ENCODE results near the gene NPY1R.

NPY1R gene

DNA sequence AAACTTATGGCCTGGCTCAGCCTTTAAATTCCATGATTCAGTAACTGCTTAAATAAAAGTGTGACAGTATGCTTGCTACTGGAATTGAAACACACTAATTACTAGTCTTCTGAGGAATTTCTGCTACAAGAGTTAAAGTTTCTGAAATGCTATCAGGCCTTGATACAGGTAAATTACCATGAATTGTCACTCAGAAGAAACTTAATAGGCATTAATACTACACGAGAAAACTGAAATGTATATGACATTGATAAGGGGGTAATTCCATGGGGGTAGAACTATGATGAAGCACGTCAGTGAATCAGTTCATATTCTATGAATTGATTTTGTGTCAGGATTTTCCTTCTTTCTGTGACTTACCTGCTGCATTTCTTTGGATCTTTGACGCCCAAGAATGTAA is 3.0 kb upstream of the NPY1R start:
- WGBS, 2 experiments, result 91 to 95% methylated on average over 3 of the region's 3 CpGs
- H3K27me3 ChIP-seq (ENCODE audit: control insufficient read depth, insufficient read depth, low read length, poor library complexity, severe bottlenecking), result peaks cover 22% of the 10 kb centered on the region
- no peaks in the 10 kb centered on the region for H3K4me1 ChIP-seq (ENCODE audit: control insufficient read depth, insufficient read depth, low read length)
- no peaks in the 10 kb centered on the region for H3K36me3 ChIP-seq (ENCODE audit: control insufficient read depth, insufficient read depth, low read length)
- H3K27ac ChIP-seq (ENCODE audit: insufficient read depth, low read depth, low read length, poor library complexity, severe bottlenecking), result no peak overlapping the region
- no peak overlapping the region for H3K4me3 ChIP-seq (ENCODE audit: insufficient read depth, low read depth, low read length)
- H3K9me3 ChIP-seq (ENCODE audit: control insufficient read depth, low read length), result no peaks in the 10 kb centered on the region

DNA sequence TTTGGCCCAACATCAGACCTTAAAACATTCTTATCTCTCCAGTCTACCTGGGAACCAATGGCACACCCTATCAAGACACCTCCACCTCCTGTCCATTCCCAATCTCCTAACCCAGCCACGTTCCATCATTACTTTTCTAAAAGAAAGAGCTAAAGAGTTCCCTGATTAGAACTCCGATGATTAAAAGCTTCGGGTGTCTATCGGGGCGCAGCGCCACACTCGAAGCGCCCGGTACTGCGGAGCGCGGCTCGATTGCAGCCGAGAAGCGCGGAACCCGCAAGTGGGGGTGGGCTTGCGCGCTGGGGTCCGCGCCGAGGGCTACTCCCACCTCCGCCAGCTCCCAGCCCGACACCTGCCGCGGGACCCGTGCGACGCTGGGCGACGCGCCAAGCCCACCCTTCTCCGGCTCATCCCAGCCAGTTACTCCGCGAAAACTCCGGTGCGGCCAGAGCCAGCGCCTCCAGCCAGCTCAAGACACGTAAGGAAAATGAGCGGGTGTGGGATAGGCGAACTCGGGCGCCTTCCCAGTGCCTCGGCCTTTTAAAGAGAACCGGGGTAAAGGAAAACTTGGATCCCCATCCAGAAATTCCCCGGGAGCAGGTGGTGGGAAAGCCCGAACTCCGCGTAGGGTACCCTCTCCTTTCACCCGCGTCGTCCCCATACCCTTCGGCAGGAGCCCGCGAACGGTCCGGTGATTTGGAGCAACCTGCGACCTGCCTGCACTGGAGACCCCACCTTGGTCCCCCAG is 593 bp downstream of the NPY1R start:
- H3K36me3 ChIP-seq (ENCODE audit: control insufficient read depth, insufficient read depth, low read length), result no peaks in the 10 kb centered on the region
- WGBS, 2 experiments, result 1 to 2% methylated on average over 58 of the region's 58 CpGs
- H3K9me3 ChIP-seq (ENCODE audit: control insufficient read depth, low read length), result no peaks in the 10 kb centered on the region
- H3K4me1 ChIP-seq (ENCODE audit: control insufficient read depth, insufficient read depth, low read length), result no peaks in the 10 kb centered on the region
- peaks cover 26% of the 10 kb centered on the region for H3K27me3 ChIP-seq (ENCODE audit: control insufficient read depth, insufficient read depth, low read length, poor library complexity, severe bottlenecking)
- peak overlapping the region; percentile 67 for H3K4me3 ChIP-seq (ENCODE audit: insufficient read depth, low read depth, low read length)
- H3K27ac ChIP-seq (ENCODE audit: insufficient read depth, low read depth, low read length, poor library complexity, severe bottlenecking), result no peak overlapping the region

DNA sequence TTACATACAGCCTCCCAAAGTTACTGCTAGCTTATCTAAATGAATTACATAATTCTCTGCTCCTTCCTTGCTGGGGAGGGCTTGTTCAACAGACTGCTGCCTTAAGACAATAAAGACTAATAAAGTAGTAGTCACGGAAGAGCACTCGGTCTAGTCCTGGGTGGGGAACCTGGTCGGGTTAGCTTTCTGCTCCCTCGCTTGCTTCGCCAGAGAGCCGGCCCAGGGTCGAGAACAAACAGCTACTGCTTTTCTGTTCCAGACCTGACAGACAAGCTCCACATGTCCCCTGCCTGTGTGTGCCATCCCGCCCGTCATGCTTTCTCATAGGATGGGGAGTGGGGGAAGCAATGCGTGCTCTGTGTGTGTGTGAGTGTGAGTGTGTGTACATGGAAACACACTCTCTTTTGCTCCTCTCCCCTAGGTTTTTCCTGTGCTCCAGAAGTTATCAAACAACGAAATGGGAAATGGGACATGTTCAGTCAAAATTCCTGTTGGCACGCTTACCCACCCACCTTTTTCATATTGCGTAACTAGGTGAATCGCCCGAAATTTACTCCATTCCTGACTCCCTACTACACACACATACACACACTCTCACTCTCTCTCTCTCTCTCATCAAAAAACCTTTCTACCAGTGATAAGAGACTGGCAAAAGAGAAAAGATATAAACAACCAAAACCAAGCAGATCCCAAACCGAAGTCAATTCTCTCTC is 1.3 kb downstream of the NPY1R start:
- WGBS, 2 experiments, result 87 to 92% methylated on average over 16 of the region's 16 CpGs
- Histone ChIP-seq H3K36me3 (ENCODE audit: control insufficient read depth, insufficient read depth, low read length) (no peaks in the 10 kb centered on the region), H3K27me3 (ENCODE audit: control insufficient read depth, insufficient read depth, low read length, poor library complexity, severe bottlenecking) (peaks cover 26% of the 10 kb centered on the region), H3K4me1 (ENCODE audit: control insufficient read depth, insufficient read depth, low read length) (no peaks in the 10 kb centered on the region), H3K9me3 (ENCODE audit: control insufficient read depth, low read length) (no peaks in the 10 kb centered on the region), H3K4me3 (ENCODE audit: insufficient read depth, low read depth, low read length) (peak overlapping the region; percentile 67), H3K27ac (ENCODE audit: insufficient read depth, low read depth, low read length, poor library complexity, severe bottlenecking) (no peak overlapping the region)

DNA sequence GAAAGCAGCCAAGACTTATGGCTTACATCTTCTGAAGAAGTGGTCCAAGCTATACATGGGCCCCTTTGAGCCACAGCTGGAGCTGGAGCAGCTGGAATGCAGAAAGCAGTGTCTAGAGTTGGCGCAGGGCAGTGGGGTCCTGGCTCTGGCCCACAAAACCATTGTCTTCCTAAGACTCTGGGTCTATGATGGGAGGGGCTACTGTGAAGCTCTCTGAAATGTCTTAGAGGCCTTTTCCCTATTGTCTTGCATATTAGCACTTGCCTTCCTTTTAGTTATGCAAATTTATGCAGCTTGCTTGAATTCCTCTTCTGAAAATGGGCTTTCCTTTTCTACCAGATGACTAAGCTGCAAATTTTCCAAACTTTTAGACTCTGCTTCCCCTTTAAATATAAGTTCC is 15.3 kb downstream of the NPY1R start:
- no peaks in the 10 kb centered on the region for H3K27me3 ChIP-seq (ENCODE audit: control insufficient read depth, insufficient read depth, low read length, poor library complexity, severe bottlenecking)
- H3K4me1 ChIP-seq (ENCODE audit: control insufficient read depth, insufficient read depth, low read length), result no peaks in the 10 kb centered on the region
- no peak overlapping the region for H3K27ac ChIP-seq (ENCODE audit: insufficient read depth, low read depth, low read length, poor library complexity, severe bottlenecking)
- no peaks in the 10 kb centered on the region for H3K9me3 ChIP-seq (ENCODE audit: control insufficient read depth, low read length)
- no peak overlapping the region for H3K4me3 ChIP-seq (ENCODE audit: insufficient read depth, low read depth, low read length)
- 0 to 4% methylated on average over 1 of the region's 1 CpG for WGBS, 2 experiments
- no peaks in the 10 kb centered on the region for H3K36me3 ChIP-seq (ENCODE audit: control insufficient read depth, insufficient read depth, low read length)

DNA sequence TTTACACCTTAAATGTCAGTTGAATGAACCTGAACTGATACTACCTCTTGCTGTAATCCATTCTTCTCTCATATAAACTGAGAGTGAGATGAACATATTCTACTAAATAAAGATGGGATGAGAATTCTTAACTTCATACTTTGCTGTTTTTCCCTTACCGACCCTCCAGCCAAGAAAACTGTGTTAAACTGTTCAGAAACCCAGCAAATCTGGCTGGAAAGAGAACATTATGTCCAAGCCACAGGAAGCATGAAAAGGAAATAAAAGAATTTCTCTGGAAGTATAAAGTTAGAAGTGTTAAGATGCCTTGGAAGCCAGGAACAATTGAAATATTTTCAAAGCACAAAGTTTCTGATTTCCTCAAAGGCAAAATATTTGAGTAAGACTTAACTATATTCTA is 22.9 kb downstream of the NPY1R start:
- Histone ChIP-seq H3K36me3 (ENCODE audit: control insufficient read depth, insufficient read depth, low read length) (no peaks in the 10 kb centered on the region), H3K27ac (ENCODE audit: insufficient read depth, low read depth, low read length, poor library complexity, severe bottlenecking) (no peak overlapping the region), H3K27me3 (ENCODE audit: control insufficient read depth, insufficient read depth, low read length, poor library complexity, severe bottlenecking) (no peaks in the 10 kb centered on the region), H3K9me3 (ENCODE audit: control insufficient read depth, low read length) (no peaks in the 10 kb centered on the region), H3K4me3 (ENCODE audit: insufficient read depth, low read depth, low read length) (no peak overlapping the region), H3K4me1 (ENCODE audit: control insufficient read depth, insufficient read depth, low read length) (no peaks in the 10 kb centered on the region)
- 90 to 94% methylated on average over 1 of the region's 1 CpG for WGBS, 2 experiments

DNA sequence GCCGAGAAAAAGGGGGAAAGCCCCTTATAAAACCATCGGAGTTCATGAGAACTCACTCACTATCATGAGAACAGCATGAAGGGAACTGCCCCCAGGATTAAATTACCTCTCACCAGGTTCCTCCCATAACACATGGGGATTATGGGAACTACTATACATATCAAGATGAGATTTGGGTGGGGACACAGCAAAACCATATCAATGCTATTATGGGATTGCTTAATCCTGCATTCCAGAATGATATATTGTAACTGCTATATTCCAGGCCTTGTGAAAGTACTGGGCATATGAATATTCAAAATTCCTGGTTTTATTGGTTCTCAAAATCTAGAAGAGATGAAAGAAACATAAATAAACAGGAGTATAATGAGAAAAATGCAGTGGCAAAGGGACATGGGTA is 29.3 kb downstream of the NPY1R start:
- no peak overlapping the region for H3K4me3 ChIP-seq (ENCODE audit: insufficient read depth, low read depth, low read length)
- H3K36me3 ChIP-seq (ENCODE audit: control insufficient read depth, insufficient read depth, low read length), result no peaks in the 10 kb centered on the region
- no peak overlapping the region for H3K27ac ChIP-seq (ENCODE audit: insufficient read depth, low read depth, low read length, poor library complexity, severe bottlenecking)
- H3K4me1 ChIP-seq (ENCODE audit: control insufficient read depth, insufficient read depth, low read length), result no peaks in the 10 kb centered on the region
- no peaks in the 10 kb centered on the region for H3K9me3 ChIP-seq (ENCODE audit: control insufficient read depth, low read length)
- no peaks in the 10 kb centered on the region for H3K27me3 ChIP-seq (ENCODE audit: control insufficient read depth, insufficient read depth, low read length, poor library complexity, severe bottlenecking)
- 75 to 93% methylated on average over 1 to 2 of the region's 2 CpGs for WGBS, 2 experiments

DNA sequence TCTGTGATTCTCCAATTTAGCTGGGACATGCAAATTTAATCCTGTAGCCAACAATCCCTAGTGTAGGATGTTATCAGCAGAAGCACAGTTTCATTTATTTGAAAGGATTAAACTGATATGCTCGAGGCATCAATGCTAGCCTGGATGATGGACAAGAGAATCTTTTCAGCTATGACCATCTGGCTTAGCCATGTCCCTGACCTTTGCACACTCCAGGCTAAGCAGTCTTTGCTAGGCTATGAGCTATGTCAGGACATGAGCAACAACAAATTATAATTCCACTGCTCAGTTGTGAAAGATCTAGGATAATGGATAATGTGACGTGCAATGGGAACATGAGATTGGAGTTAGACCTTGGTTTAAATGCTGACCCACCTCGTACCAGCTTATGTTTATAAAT is 32.0 kb downstream of the NPY1R start:
- Histone ChIP-seq H3K4me3 (ENCODE audit: insufficient read depth, low read depth, low read length) (no peak overlapping the region), H3K27ac (ENCODE audit: insufficient read depth, low read depth, low read length, poor library complexity, severe bottlenecking) (no peak overlapping the region), H3K4me1 (ENCODE audit: control insufficient read depth, insufficient read depth, low read length) (no peaks in the 10 kb centered on the region), H3K9me3 (ENCODE audit: control insufficient read depth, low read length) (no peaks in the 10 kb centered on the region), H3K36me3 (ENCODE audit: control insufficient read depth, insufficient read depth, low read length) (no peaks in the 10 kb centered on the region), H3K27me3 (ENCODE audit: control insufficient read depth, insufficient read depth, low read length, poor library complexity, severe bottlenecking) (no peaks in the 10 kb centered on the region)
- 94% methylated on average over 3 of the region's 3 CpGs for WGBS, 2 experiments

DNA sequence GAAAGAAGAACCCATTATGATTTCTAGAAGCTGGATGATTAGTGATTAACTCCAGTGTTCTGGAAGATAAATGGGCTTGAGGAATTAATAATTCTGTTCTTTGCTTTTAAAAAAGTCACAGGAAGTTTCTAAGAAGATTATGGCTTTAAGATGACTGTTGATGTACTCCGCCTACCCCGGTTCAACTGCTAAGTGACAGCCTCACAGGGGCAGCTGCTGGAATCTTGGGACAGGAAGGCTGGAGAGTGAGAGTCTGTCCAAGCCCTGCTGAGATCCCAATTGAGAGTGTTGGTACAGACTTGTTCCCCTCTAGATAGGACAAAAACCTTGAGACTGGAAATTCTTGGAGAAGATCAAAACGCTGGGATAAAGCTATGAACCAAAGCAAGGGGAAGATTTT is 37.3 kb downstream of the NPY1R start:
- H3K36me3 ChIP-seq (ENCODE audit: control insufficient read depth, insufficient read depth, low read length), result no peaks in the 10 kb centered on the region
- H3K27me3 ChIP-seq (ENCODE audit: control insufficient read depth, insufficient read depth, low read length, poor library complexity, severe bottlenecking), result no peaks in the 10 kb centered on the region
- H3K4me3 ChIP-seq (ENCODE audit: insufficient read depth, low read depth, low read length), result no peak overlapping the region
- H3K4me1 ChIP-seq (ENCODE audit: control insufficient read depth, insufficient read depth, low read length), result no peaks in the 10 kb centered on the region
- no peaks in the 10 kb centered on the region for H3K9me3 ChIP-seq (ENCODE audit: control insufficient read depth, low read length)
- 89 to 94% methylated on average over 3 of the region's 3 CpGs for WGBS, 2 experiments
- no peak overlapping the region for H3K27ac ChIP-seq (ENCODE audit: insufficient read depth, low read depth, low read length, poor library complexity, severe bottlenecking)

DNA sequence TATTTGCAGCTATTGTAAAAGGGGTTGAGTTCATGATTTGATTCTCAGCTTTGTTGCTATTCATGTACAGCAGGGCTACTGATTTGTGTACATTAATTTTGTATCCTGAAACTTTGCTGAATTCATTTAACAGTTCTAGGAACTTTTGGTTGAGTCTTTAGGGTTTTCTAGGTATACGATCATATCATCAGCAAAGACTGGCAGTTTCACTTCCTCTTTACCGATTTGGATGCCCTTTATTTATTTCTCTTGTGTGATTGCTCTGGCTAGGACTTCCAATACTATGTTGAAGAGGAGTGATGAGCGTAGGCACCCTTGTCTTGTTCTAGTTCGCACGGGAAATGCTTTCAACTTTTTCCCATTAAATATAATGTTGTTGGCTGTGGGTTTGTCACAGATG is 48.1 kb downstream of the NPY1R start:
- H3K4me1 ChIP-seq (ENCODE audit: control insufficient read depth, insufficient read depth, low read length), result no peaks in the 10 kb centered on the region
- H3K9me3 ChIP-seq (ENCODE audit: control insufficient read depth, low read length), result no peaks in the 10 kb centered on the region
- H3K27me3 ChIP-seq (ENCODE audit: control insufficient read depth, insufficient read depth, low read length, poor library complexity, severe bottlenecking), result no peaks in the 10 kb centered on the region
- no peak overlapping the region for H3K4me3 ChIP-seq (ENCODE audit: insufficient read depth, low read depth, low read length)
- H3K27ac ChIP-seq (ENCODE audit: insufficient read depth, low read depth, low read length, poor library complexity, severe bottlenecking), result no peak overlapping the region
- no peaks in the 10 kb centered on the region for H3K36me3 ChIP-seq (ENCODE audit: control insufficient read depth, insufficient read depth, low read length)
- WGBS, 2 experiments, result 89 to 92% methylated on average over 2 to 5 of the region's 5 CpGs

DNA sequence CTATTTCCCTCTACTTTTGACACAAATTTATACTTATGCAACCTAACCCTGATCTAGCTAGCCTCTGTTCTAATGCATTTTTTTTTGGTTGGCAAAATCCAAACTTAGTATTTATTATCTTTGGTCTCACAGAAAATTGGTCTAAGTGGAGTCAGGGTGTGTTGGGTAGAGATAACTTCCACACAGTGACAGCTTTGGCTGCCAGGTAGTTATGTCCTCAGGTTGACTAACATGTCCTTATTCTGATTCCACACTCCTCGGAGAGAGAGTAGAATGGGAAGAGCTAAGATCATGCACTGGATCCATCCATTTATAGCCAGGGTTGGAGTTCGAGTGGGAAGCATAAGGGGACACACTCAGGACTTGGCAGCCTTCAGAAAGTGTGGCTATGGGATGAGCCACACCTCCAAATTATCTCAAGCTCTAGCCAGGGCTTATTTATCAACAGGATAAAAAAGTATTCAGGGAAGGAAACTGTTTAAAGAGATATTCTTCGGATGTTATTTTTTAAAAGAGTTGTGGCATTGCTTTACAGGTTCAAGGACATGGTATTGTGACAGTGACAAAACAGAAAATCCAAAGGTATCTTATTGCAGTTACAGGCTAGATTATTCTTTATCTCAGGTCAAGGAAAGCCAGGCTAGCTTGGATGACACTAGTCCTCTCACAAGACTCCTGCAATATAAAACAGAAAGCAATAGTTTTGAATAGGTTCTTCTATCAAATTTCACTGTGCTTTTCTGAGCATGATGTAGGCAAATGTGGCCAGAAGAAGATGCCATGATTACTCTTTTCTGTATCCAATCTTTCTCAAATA is 51.5 kb downstream of the NPY1R start:
- 58 to 88% methylated on average over 2 to 3 of the region's 3 CpGs for WGBS, 2 experiments
- H3K36me3 ChIP-seq (ENCODE audit: control insufficient read depth, insufficient read depth, low read length), result no peaks in the 10 kb centered on the region
- no peak overlapping the region for H3K27ac ChIP-seq (ENCODE audit: insufficient read depth, low read depth, low read length, poor library complexity, severe bottlenecking)
- H3K27me3 ChIP-seq (ENCODE audit: control insufficient read depth, insufficient read depth, low read length, poor library complexity, severe bottlenecking), result no peaks in the 10 kb centered on the region
- no peak overlapping the region for H3K4me3 ChIP-seq (ENCODE audit: insufficient read depth, low read depth, low read length)
- no peaks in the 10 kb centered on the region for H3K9me3 ChIP-seq (ENCODE audit: control insufficient read depth, low read length)
- H3K4me1 ChIP-seq (ENCODE audit: control insufficient read depth, insufficient read depth, low read length), result no peaks in the 10 kb centered on the region
